Activated naive CD4-positive, alpha-beta T cell treated with anti-CD3 and anti-CD28 coated beads, Interleukin-2, amount 10 ng/mL, durations not matched to agents 7 days and 5 days (primary cell): ENCODE results near the gene ITPR2.

ENCODE experiments used
- CTCF ChIA-PET: fragments of 350-600 bp; sonication (Branson Sonifier 250); formaldehyde crosslinking; loops from one replicate; lab custom pipeline; 2021; ENCODE audit warnings: antibody characterized with exemption; lab: Charles Lee
- DNase-seq: peaks from one replicate; pipeline ENCODE4 v3.0.0-alpha.2; 2020
- H3K27ac Mint-ChIP-seq: one replicate; pipeline ENCODE4 v1.8.0; 2021; ENCODE audit warnings: mild to moderate bottlenecking, moderate library complexity, mixed read lengths
- H3K27me3 Mint-ChIP-seq: one replicate; pipeline ENCODE4 v1.8.0; 2021; ENCODE audit warnings: mild to moderate bottlenecking, mixed read lengths
- H3K36me3 Mint-ChIP-seq: one replicate; pipeline ENCODE4 v1.8.0; 2021; ENCODE audit warnings: mixed read lengths
- H3K4me1 Mint-ChIP-seq: one replicate; pipeline ENCODE4 v1.8.0; 2021; ENCODE audit warnings: mixed read lengths
- H3K4me3 Mint-ChIP-seq: one replicate; pipeline ENCODE4 v1.8.0; 2021; ENCODE audit warnings: mild to moderate bottlenecking, moderate library complexity, mixed read lengths
- H3K9me3 Mint-ChIP-seq: one replicate; pipeline ENCODE4 v1.8.0; 2021; ENCODE audit warnings: mixed read lengths

ITPR2 gene

DNA sequence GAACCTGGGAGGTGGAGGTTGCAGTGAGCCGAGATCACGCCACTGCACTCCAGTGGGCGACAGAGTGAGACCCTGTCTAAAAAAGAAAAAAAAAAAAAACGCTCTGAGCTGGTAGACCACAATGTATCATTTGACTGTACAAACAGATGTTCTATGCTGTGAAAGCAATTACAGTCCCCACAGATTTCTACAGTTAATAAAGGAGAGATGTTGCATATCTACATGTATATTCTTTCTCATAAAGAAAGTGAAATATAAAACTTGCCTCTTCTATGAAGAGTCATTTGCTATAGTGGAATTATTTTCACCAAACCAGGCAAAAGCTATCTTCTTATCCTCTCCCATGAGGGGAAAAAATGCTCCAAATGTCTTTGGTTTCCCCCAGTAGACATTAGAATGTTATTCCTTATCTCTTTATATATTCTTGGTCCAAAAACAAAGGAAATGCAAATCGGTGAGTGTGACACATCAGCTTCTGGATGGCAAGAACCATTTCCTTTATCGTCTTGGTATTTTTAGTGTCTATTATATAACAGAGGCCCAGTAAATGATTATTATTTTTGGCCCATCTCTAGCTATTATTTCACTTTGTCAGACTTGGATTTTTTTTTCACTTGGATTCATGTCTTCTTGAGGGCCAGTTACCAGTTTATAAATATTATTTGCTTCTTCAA is 407.3 kb downstream of the ITPR2 start:
- peaks cover 6% of the 10 kb centered on the region for H3K36me3 Mint-ChIP-seq
- no peaks in the 10 kb centered on the region for H3K27me3 Mint-ChIP-seq
- H3K4me1 Mint-ChIP-seq: peaks cover 3% of the 10 kb centered on the region
- no peak overlapping the region for H3K4me3 Mint-ChIP-seq
- H3K27ac Mint-ChIP-seq: no peak overlapping the region
- H3K9me3 Mint-ChIP-seq: no peaks in the 10 kb centered on the region
- DNase-seq: no peak
- CTCF ChIA-PET: no interaction called here

- H3K4me1 Mint-ChIP-seq: peaks cover 3% of the 10 kb centered on the region
- CTCF ChIA-PET: interaction anchor here (0.7 to 1.3 kb wide), 2 partner anchors 10 to 244 kb away, joined by 3 read pairs; no protein-coding TSS in a partner anchor
- no peak overlapping the region for H3K4me3 Mint-ChIP-seq
- peaks cover 13% of the 10 kb centered on the region for H3K36me3 Mint-ChIP-seq
- H3K27ac Mint-ChIP-seq: no peak overlapping the region
- no peak for DNase-seq
- H3K9me3 Mint-ChIP-seq: peaks cover 3% of the 10 kb centered on the region
- H3K27me3 Mint-ChIP-seq: no peaks in the 10 kb centered on the region
Observed at GRCh38 chr12:26422839-26423398, 410.1 kb downstream of the ITPR2 start.

- peaks cover 10% of the 10 kb centered on the region for H3K36me3 Mint-ChIP-seq
- CTCF ChIA-PET: no interaction called here
- no peak overlapping the region for H3K27ac Mint-ChIP-seq
- no peak for DNase-seq
- no peaks in the 10 kb centered on the region for H3K27me3 Mint-ChIP-seq
- H3K4me1 Mint-ChIP-seq: peaks cover 3% of the 10 kb centered on the region
- no peak overlapping the region for H3K4me3 Mint-ChIP-seq
- H3K9me3 Mint-ChIP-seq: peaks cover 3% of the 10 kb centered on the region
Observed at GRCh38 chr12:26416550-26416949, 416.4 kb downstream of the ITPR2 start.

GRCh38 chr12:26410689-26411088 is 422.3 kb downstream of the ITPR2 start:
- peaks cover 5% of the 10 kb centered on the region for H3K36me3 Mint-ChIP-seq
- H3K4me1 Mint-ChIP-seq: no peaks in the 10 kb centered on the region
- CTCF ChIA-PET: no interaction called here
- H3K27me3 Mint-ChIP-seq: no peaks in the 10 kb centered on the region
- no peak overlapping the region for H3K27ac Mint-ChIP-seq
- no peak overlapping the region for H3K4me3 Mint-ChIP-seq
- no peaks in the 10 kb centered on the region for H3K9me3 Mint-ChIP-seq
- DNase-seq: no peak

- no peaks in the 10 kb centered on the region for H3K9me3 Mint-ChIP-seq
- H3K36me3 Mint-ChIP-seq: peaks cover 5% of the 10 kb centered on the region
- H3K27ac Mint-ChIP-seq: no peak overlapping the region
- H3K4me1 Mint-ChIP-seq: no peaks in the 10 kb centered on the region
- CTCF ChIA-PET: interaction anchor here (0.8 kb wide), 1 partner anchor 125 kb away, joined by 3 read pairs; no protein-coding TSS in a partner anchor
- no peaks in the 10 kb centered on the region for H3K27me3 Mint-ChIP-seq
- H3K4me3 Mint-ChIP-seq: no peak overlapping the region
- no peak for DNase-seq
Observed at GRCh38 chr12:26406813-26407212, 426.2 kb downstream of the ITPR2 start.

GRCh38 chr12:26406391-26406790 is 426.6 kb downstream of the ITPR2 start:
- no peaks in the 10 kb centered on the region for H3K4me1 Mint-ChIP-seq
- CTCF ChIA-PET: interaction anchor here (0.8 kb wide), 1 partner anchor 125 kb away, joined by 3 read pairs; no protein-coding TSS in a partner anchor
- no peaks in the 10 kb centered on the region for H3K9me3 Mint-ChIP-seq
- peaks cover 5% of the 10 kb centered on the region for H3K36me3 Mint-ChIP-seq
- H3K27me3 Mint-ChIP-seq: no peaks in the 10 kb centered on the region
- no peak for DNase-seq
- no peak overlapping the region for H3K4me3 Mint-ChIP-seq
- no peak overlapping the region for H3K27ac Mint-ChIP-seq

GRCh38 chr12:26403601-26404000 is 429.4 kb downstream of the ITPR2 start:
- H3K9me3 Mint-ChIP-seq: no peaks in the 10 kb centered on the region

DNA sequence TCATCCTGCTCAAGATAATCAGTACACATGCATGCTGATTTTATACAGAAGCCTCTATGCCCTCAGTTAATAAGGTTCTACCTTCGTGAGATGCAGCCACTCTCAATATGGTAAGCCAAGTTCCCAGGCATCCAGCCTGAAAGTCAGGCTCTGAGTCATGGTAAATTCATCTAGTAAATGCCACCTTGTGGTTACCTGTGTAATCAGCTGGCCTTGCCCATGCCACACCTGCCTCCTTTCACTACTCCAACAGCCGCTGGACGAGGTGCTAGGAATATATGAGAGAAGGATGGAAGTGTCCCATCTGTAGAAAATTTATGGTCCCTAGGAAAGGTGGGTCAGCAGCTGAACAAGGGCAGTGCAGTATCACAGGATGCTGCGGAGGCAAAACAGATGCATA is 430.3 kb downstream of the ITPR2 start:
- DNase-seq: no peak
- H3K4me3 Mint-ChIP-seq: no peak overlapping the region
- CTCF ChIA-PET: no interaction called here
- H3K36me3 Mint-ChIP-seq: no peaks in the 10 kb centered on the region
- no peak overlapping the region for H3K27ac Mint-ChIP-seq
- no peaks in the 10 kb centered on the region for H3K27me3 Mint-ChIP-seq
- H3K4me1 Mint-ChIP-seq: no peaks in the 10 kb centered on the region
- H3K9me3 Mint-ChIP-seq: no peaks in the 10 kb centered on the region

More at GRCh38 chr12:26403601-26404000, 429.4 kb downstream of the ITPR2 start:
- Mint-ChIP-seq H3K27ac (no peak overlapping the region), H3K4me1 (no peaks in the 10 kb centered on the region), H3K4me3 (no peak overlapping the region), H3K36me3 (no peaks in the 10 kb centered on the region), H3K27me3 (no peaks in the 10 kb centered on the region)
- CTCF ChIA-PET: no interaction called here
- DNase-seq: no peak

DNA sequence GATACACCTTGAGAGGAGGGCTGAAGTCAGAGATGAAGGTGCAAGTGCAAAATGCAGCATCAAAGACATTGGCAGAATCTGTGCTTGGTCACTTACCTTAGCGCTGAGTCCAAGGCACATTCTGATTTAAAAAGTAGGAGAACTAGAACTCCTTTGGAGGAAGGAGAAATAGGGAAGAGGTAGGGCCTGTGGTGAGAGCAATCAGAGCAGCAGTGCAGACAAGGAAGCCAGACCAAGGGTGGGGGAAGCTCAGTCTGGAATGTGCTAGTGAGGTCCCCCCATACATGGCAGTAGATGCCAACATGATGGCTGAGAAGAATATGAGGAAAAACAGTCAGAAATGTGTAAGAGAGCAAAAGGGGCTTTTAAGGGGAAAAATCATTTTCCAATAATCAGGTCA is 431.1 kb downstream of the ITPR2 start:
- Mint-ChIP-seq H3K27me3 (no peaks in the 10 kb centered on the region), H3K4me3 (no peak overlapping the region), H3K9me3 (no peaks in the 10 kb centered on the region), H3K27ac (no peak overlapping the region), H3K4me1 (no peaks in the 10 kb centered on the region), H3K36me3 (no peaks in the 10 kb centered on the region)
- CTCF ChIA-PET: no interaction called here
- DNase-seq: no peak

GRCh38 chr12:26400627-26401026 is 432.4 kb downstream of the ITPR2 start:
- no peak overlapping the region for H3K27ac Mint-ChIP-seq
- no peaks in the 10 kb centered on the region for H3K4me1 Mint-ChIP-seq
- no peak overlapping the region for H3K4me3 Mint-ChIP-seq
- DNase-seq: no peak
- H3K27me3 Mint-ChIP-seq: no peaks in the 10 kb centered on the region
- no peaks in the 10 kb centered on the region for H3K36me3 Mint-ChIP-seq
- H3K9me3 Mint-ChIP-seq: no peaks in the 10 kb centered on the region
- CTCF ChIA-PET: no interaction called here

DNA sequence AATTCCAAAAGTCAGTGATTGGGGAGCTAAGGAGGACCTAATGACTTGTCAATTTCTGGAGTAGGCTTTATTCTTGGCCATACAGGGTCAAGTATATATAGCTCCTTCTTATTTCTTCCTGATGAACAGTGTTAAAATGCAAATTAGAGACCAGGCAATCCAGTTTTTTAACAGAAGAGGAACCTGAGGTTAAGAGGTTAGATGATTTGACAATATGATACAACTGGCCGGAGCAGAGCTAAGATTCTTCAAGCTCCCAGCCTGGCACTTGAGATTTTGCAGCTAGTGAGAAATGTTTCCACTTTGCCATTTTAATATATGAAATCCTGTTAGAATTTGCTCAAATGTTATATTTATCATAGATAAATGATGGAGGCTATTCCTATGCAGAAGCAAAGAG is 433.6 kb downstream of the ITPR2 start:
- Mint-ChIP-seq H3K9me3 (no peaks in the 10 kb centered on the region), H3K36me3 (no peaks in the 10 kb centered on the region), H3K27me3 (no peaks in the 10 kb centered on the region), H3K4me3 (no peak overlapping the region), H3K4me1 (no peaks in the 10 kb centered on the region), H3K27ac (no peak overlapping the region)
- CTCF ChIA-PET: no interaction called here
- DNase-seq: no peak

DNA sequence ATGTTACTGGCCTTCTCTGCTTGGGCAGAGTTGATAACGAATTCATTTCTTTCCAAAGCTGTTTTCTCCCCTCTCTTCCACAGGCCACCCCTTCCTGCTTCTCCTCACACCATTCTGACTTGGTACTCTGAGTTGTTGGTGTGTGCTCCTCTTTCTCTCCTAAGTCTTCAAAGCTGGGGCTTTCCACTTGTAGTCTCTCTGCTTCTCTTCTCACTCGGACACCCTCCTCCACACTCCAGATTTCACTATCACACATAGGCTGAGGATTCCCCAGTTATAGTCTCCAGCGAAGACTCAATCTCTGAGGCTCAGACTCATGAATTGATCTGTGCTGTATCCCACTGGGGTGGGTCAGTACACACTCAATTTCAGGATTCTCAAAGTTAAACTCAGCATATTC is 436.6 kb downstream of the ITPR2 start:
- CTCF ChIA-PET: no interaction called here

DNA sequence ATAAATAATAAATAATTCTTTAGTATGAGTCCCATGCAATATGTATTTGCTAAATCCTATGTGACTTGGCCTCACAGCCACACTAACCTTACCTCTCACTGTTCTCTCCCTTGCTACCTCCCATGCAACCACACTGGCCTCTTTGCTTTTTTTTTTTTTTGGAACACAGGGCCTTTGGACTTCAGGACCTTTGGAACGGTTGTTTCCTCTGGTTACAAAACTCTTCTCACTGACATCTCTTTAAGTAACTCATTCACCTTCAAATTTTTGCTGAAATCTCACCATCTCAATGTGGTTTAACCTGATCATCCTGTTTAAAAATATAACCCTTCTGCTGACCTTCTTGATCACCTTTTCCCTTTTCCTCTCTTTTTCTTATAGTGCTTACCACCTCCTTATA is 443.7 kb downstream of the ITPR2 start:
- CTCF ChIA-PET: no interaction called here
- peaks cover 22% of the 10 kb centered on the region for H3K36me3 Mint-ChIP-seq
- no peak overlapping the region for H3K4me3 Mint-ChIP-seq

More for the DNA sequence above, 436.6 kb downstream of the ITPR2 start:
- Mint-ChIP-seq H3K27ac (no peak overlapping the region), H3K36me3 (peaks cover 3% of the 10 kb centered on the region), H3K4me1 (no peaks in the 10 kb centered on the region), H3K27me3 (no peaks in the 10 kb centered on the region), H3K9me3 (no peaks in the 10 kb centered on the region), H3K4me3 (no peak overlapping the region)
- DNase-seq: no peak

DNA sequence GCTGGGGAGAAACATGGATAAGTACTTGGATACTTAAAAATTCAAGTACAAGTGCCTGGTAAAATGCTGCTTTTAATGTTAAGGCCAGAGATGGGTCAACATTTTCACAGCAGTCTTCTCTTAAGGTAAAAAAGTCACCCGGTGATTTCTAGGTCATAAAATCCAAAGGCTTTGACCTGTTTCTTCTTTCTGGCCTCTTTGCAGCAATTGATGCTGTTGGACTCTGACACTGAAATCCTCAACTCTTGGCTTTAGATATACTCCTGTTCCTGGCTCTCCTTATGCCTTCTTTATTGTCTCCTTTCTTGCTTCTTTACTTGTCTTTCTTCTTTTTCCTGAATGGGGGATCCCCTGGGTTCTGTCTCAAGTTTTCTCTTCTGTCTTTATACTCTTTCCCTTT is 448.5 kb downstream of the ITPR2 start:
- H3K9me3 Mint-ChIP-seq: peaks cover 2% of the 10 kb centered on the region
- CTCF ChIA-PET: no interaction called here

More for the DNA sequence above, 443.7 kb downstream of the ITPR2 start:
- H3K9me3 Mint-ChIP-seq: no peaks in the 10 kb centered on the region
- H3K27me3 Mint-ChIP-seq: no peaks in the 10 kb centered on the region
- H3K4me1 Mint-ChIP-seq: no peaks in the 10 kb centered on the region
- no peak for DNase-seq
- H3K27ac Mint-ChIP-seq: no peak overlapping the region

DNA sequence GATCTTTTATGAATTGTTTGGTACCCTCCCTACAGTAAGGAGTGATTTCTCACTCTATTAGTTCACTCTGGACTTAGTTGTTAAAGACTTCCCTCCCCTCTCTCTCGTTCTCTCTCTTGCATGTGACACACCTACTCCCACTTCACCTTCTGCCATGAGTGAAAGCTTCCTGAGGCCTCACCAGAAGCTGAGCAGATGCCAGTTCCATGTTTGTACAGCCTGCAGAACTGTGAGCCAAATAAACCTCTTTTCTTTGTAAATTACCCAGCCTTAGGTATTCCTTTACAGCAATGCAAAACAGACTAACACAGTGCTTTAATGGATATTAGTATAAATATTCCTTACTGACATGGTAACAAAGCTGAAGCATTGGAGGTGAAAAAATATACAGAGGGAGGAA is 450.0 kb downstream of the ITPR2 start:
- CTCF ChIA-PET: no interaction called here
- Mint-ChIP-seq H3K9me3 (peaks cover 2% of the 10 kb centered on the region), H3K27me3 (no peaks in the 10 kb centered on the region), H3K4me1 (no peaks in the 10 kb centered on the region), H3K36me3 (peaks cover 18% of the 10 kb centered on the region), H3K27ac (no peak overlapping the region), H3K4me3 (no peak overlapping the region)
- no peak for DNase-seq

More for the DNA sequence above, 448.5 kb downstream of the ITPR2 start:
- peaks cover 23% of the 10 kb centered on the region for H3K36me3 Mint-ChIP-seq
- no peaks in the 10 kb centered on the region for H3K4me1 Mint-ChIP-seq
- no peak overlapping the region for H3K4me3 Mint-ChIP-seq
- H3K27ac Mint-ChIP-seq: no peak overlapping the region
- no peak for DNase-seq
- H3K27me3 Mint-ChIP-seq: no peaks in the 10 kb centered on the region
